CD4-positive, alpha-beta T cell (primary cell): ENCODE measurements around the gene SNRPA. TPM values are rescaled to one million over a fixed set of nuclear protein-coding genes. Genes with fewer than 3 reads are reported as not detected.
"Not testable (repeated sequence)": the region's sequence is repeated elsewhere in the genome, so short reads cannot be mapped to it uniquely, and the experiment has no call there.

Experiments used
- ATAC-seq: fragments of 200-7000 bp; cut with Tn5 transposase; one replicate; pipeline ENCODE4 v1.10.0; 2022; ENCODE audit warnings: mild to moderate bottlenecking; ENCODE audit not compliant: poor library complexity
- CTCF ChIA-PET: fragments of 350-600 bp; sonication (Branson Sonifier 250); formaldehyde crosslinking; loops from one replicate; lab custom pipeline; 2021; ENCODE audit warnings: antibody characterized with exemption, inconsistent platforms; lab: Charles Lee
- POLR2A ChIA-PET: fragments of 350-600 bp; sonication (Branson Sonifier 250); formaldehyde crosslinking; loops from one replicate; lab custom pipeline; 2021; ENCODE audit warnings: antibody characterized with exemption, inconsistent platforms; lab: Charles Lee
- DNase-seq, 14 experiments: peaks; one replicate each; pipeline ENCODE4 v3.0.0-alpha.2; 2013 to 2020; ENCODE audit warnings: mixed read lengths in 2 of 14
- H3K27ac ChIP-seq, 2 donors: one replicate each; pipeline versions ENCODE4 v1.5.1 to v1.7.0; 2013; ENCODE audit warnings: low read length in 2 of 2, low read depth in 1 of 2, mild to moderate bottlenecking in 1 of 2
- H3K27me3 ChIP-seq, 2 experiments: 1 replicate in 1 of 2; 2 replicates in 1 of 2; pipeline versions ENCODE4 v1.6.1 to v1.7.0; 2013; ENCODE audit warnings: low read length in 2 of 2, control low read depth in 1 of 2, mild to moderate bottlenecking in 1 of 2, moderate library complexity in 1 of 2; ENCODE audit not compliant: insufficient read depth in 2 of 2, control insufficient read depth in 1 of 2
- H3K36me3 ChIP-seq: one replicate; pipeline ENCODE4 v1.6.1; 2013; ENCODE audit warnings: low read length, control low read depth; ENCODE audit not compliant: insufficient read depth
- H3K4me1 ChIP-seq: one replicate; pipeline ENCODE4 v1.6.1; 2013; ENCODE audit warnings: low read length, control low read depth; ENCODE audit not compliant: insufficient read depth
- H3K4me3 ChIP-seq: one replicate; pipeline ENCODE4 v1.5.1; 2013; ENCODE audit warnings: mild to moderate bottlenecking, low read length, moderate library complexity
- H3K9me3 ChIP-seq, 2 experiments: 1 replicate in 1 of 2; 2 replicates in 1 of 2; pipeline versions ENCODE4 v1.6.1 to v1.7.0; 2013; ENCODE audit warnings: low read length in 2 of 2, mild to moderate bottlenecking in 2 of 2, control low read depth in 1 of 2, moderate library complexity in 1 of 2; ENCODE audit not compliant: control insufficient read depth in 1 of 2, insufficient read depth in 1 of 2
- H3K27ac Mint-ChIP-seq: one replicate; pipeline ENCODE4 v1.8.0; 2020; ENCODE audit warnings: mixed read lengths
- H3K27me3 Mint-ChIP-seq: one replicate; pipeline ENCODE4 v1.8.0; 2021; ENCODE audit warnings: mixed read lengths
- H3K36me3 Mint-ChIP-seq: one replicate; pipeline ENCODE4 v1.8.0; 2021; ENCODE audit warnings: low read depth, mixed read lengths
- H3K4me1 Mint-ChIP-seq: one replicate; pipeline ENCODE4 v1.8.0; 2021; ENCODE audit warnings: low read depth, mixed read lengths
- H3K4me3 Mint-ChIP-seq: one replicate; pipeline ENCODE4 v1.8.0; 2020; ENCODE audit warnings: mild to moderate bottlenecking, mixed read lengths
- H3K9me3 Mint-ChIP-seq: one replicate; pipeline ENCODE4 v1.8.0; 2020; ENCODE audit warnings: mixed read lengths
- CTCF ChIP-seq: fragments of 200-600 bp; IDR thresholded peaks from one replicate; pipeline ENCODE4 v1.8.0; 2022; ENCODE audit warnings: antibody characterized with exemption, mild to moderate bottlenecking
- intact Hi-C, 2 experiments: fragments of 100-400 bp; cut with DNase I in 1 of 2; cut with micrococcal nuclease in 1 of 2; formaldehyde crosslinking; loops; one replicate each; pipeline versions ENCODE4 v1.15.1 to v1.9.0; 2023 to 2025; cut with DNase I, micrococcal nuclease
- total RNA-seq, 174 experiments: library from RNA in 2 of 174; stranded (reverse) in 2 of 174; gene quantifications; one replicate each; pipeline ENCODE4 v1.2.3 and lab custom pipeline; 2021 to 2026

SNRPA gene
- total RNA-seq, 2 experiments from 2014 or later = 60.3 to 76.7 TPM

GRCh38 chr19:40724315-40724714, 26.7 kb upstream of the SNRPA start:
- H3K36me3 Mint-ChIP-seq = peaks cover 65% of the 10 kb centered on the region
- Histone ChIP-seq H3K36me3 (peaks cover 30% of the 10 kb centered on the region), H3K27ac (no peak overlapping the region), H3K9me3 (peaks cover 0 to 3% of the 10 kb centered on the region in 2 experiments), H3K4me3 (no peak overlapping the region), H3K27me3 (no peaks in the 10 kb centered on the region), H3K4me1 (peaks cover 18% of the 10 kb centered on the region)
- no peak for TF ChIP-seq CTCF
- no peaks in the 10 kb centered on the region for H3K9me3 Mint-ChIP-seq
- H3K27ac Mint-ChIP-seq = no peak overlapping the region
- peaks cover 24% of the 10 kb centered on the region for H3K4me1 Mint-ChIP-seq
- no peaks in the 10 kb centered on the region for H3K27me3 Mint-ChIP-seq
- DNase-seq = no peak
- H3K4me3 Mint-ChIP-seq = no peak overlapping the region
- no peak for ATAC-seq
- ChIA-PET CTCF (interaction anchor here (1.2 kb wide), 1 partner anchor 82 kb away, joined by 3 read pairs; no protein-coding TSS in a partner anchor), POLR2A (no interaction called here)
- intact Hi-C loops = no loop called here

DNA sequence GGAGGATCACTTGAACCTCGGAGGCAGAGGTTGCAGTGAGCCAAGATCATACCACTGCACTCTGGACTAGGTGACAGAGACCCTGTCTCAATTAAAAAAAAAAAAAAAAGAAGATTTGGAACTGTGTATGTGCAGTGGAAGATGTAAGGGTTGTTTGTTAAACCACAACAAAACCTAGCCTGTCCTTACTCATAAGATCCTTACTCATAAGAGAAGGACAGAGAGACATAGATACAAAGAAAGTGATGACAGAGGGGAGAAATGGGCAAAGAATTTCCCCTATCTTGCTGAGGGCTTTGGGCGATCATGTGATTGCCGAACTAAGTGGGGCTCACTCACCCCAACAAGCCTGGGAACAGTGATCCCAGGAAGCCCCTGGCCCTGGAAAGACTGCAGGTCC, 26.1 kb upstream of the SNRPA start:
- intact Hi-C loops = no loop called here
- H3K27me3 ChIP-seq = no peaks in the 10 kb centered on the region
- H3K4me3 ChIP-seq = no peak overlapping the region
- no peaks in the 10 kb centered on the region for H3K27me3 Mint-ChIP-seq
- no peak for TF ChIP-seq CTCF
- H3K4me1 ChIP-seq = peaks cover 13% of the 10 kb centered on the region
- H3K4me3 Mint-ChIP-seq = no peak overlapping the region
- no peaks in the 10 kb centered on the region for H3K9me3 Mint-ChIP-seq
- no peak for DNase-seq
- H3K9me3 ChIP-seq = peaks cover 0 to 3% of the 10 kb centered on the region in 2 experiments
- ATAC-seq = no peak
- H3K36me3 Mint-ChIP-seq = peaks cover 69% of the 10 kb centered on the region
- H3K27ac ChIP-seq = no peak overlapping the region
- ChIA-PET CTCF (interaction anchor here (1.2 kb wide), 1 partner anchor 82 kb away, joined by 3 read pairs; no protein-coding TSS in a partner anchor), POLR2A (no interaction called here)
- H3K27ac Mint-ChIP-seq = no peak overlapping the region
- H3K36me3 ChIP-seq = peaks cover 30% of the 10 kb centered on the region
- H3K4me1 Mint-ChIP-seq = peaks cover 19% of the 10 kb centered on the region

- DNase-seq = no peak
- Histone ChIP-seq H3K4me1 (no peaks in the 10 kb centered on the region), H3K27me3 (no peaks in the 10 kb centered on the region), H3K4me3 (no peak overlapping the region), H3K9me3 (peaks cover 0 to 3% of the 10 kb centered on the region in 2 experiments), H3K27ac (no peak overlapping the region), H3K36me3 (peaks cover 43% of the 10 kb centered on the region)
- Mint-ChIP-seq H3K4me1 (peaks cover 9% of the 10 kb centered on the region), H3K9me3 (no peaks in the 10 kb centered on the region), H3K4me3 (no peak overlapping the region), H3K36me3 (peaks cover 75% of the 10 kb centered on the region), H3K27ac (no peak overlapping the region), H3K27me3 (no peaks in the 10 kb centered on the region)
- ChIA-PET POLR2A (interaction anchor here (0.6 kb wide), 1 partner anchor 24 kb away, joined by 3 read pairs; the partner anchor contains the start of gene SNRPA), CTCF (no interaction called here)
- intact Hi-C loops = no loop called here
- no peak for TF ChIP-seq CTCF
- ATAC-seq = no peak
Measured at GRCh38 chr19:40726279-40726678, 24.7 kb upstream of the SNRPA start.

DNA sequence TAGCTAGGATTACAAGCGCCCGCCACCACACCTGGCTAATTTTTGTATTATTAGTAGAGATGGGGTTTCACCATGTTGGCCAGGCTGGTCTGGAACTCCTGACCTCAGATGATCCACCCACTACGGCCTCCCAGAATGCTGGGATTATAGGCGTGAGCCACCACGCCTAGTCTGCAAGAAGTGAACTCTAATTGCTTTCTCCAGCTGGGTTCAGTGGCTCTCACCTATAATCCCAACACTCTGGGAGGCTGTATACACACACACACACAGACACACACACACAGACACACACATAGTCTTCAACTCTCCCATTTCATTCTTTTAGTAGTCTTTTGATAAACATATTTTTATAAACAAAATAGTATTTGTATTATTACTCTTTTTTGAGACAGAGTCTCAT, 20.9 kb upstream of the SNRPA start:
- H3K27me3 Mint-ChIP-seq, H3K27ac Mint-ChIP-seq, H3K27ac ChIP-seq, H3K4me3 ChIP-seq, CTCF ChIA-PET, H3K4me3 Mint-ChIP-seq, H3K4me1 Mint-ChIP-seq, intact Hi-C loops, POLR2A ChIA-PET, DNase-seq, H3K4me1 ChIP-seq, H3K27me3 ChIP-seq, H3K9me3 Mint-ChIP-seq, H3K9me3 ChIP-seq, ATAC-seq: not testable (repeated sequence)
- peaks cover 83% of the 10 kb centered on the region for H3K36me3 Mint-ChIP-seq
- H3K36me3 ChIP-seq = peaks cover 67% of the 10 kb centered on the region

DNA sequence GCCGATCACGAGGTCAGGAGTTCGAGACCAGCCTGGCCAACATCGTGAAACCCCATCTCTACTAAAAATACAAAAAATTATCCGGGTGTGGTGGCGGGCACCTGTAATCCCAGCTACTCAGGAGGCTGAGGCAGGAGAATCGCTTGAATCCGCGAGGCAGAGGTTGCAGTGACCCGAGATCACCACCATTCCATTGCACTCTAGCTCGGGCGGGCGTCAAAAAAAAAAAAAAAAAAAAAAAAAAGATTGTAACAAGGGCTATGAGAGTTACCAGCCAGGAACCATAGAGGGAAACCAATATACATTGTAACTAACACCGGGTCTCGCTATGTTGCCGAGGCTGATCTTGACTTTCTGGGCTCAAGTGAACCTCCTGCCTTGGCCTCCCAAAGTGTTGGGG, 18.7 kb upstream of the SNRPA start:
- POLR2A ChIA-PET, DNase-seq, H3K4me3 Mint-ChIP-seq, H3K27me3 Mint-ChIP-seq, H3K4me1 ChIP-seq, H3K9me3 Mint-ChIP-seq, H3K27ac Mint-ChIP-seq, H3K4me3 ChIP-seq, intact Hi-C loops, H3K4me1 Mint-ChIP-seq, H3K27me3 ChIP-seq, H3K27ac ChIP-seq, ATAC-seq, H3K9me3 ChIP-seq: not testable (repeated sequence)
- peaks cover 78% of the 10 kb centered on the region for H3K36me3 Mint-ChIP-seq
- H3K36me3 ChIP-seq = peaks cover 70% of the 10 kb centered on the region
- CTCF ChIA-PET = interaction anchor here (0.7 kb wide), 2 partner anchors 15 to 656 kb away, joined by 3 to 4 read pairs; no protein-coding TSS in a partner anchor
